Right lobe of liver (tissue), 4 donors: ENCODE results near the gene ANKRD53.

Source experiments
- POLR2A ChIP-seq: fragments of 450-650 bp; IDR thresholded peaks from one replicate; pipeline ENCODE4 v1.6.1; 2017; ENCODE audit warnings: antibody characterized with exemption, mild to moderate bottlenecking
- TF ChIP-seq, protein P1 (sequence below), 4 donors: fragments of 200-600 bp in 3 of 4; fragments of 450-650 bp in 1 of 4; IDR thresholded peaks; one replicate each; pipeline versions ENCODE4 v1.5.1 to v1.8.0; 2016 to 2022; ENCODE audit warnings: antibody characterized with exemption in 4 of 4, mild to moderate bottlenecking in 2 of 4
- donor health status: DM: no; HTN: no; CAD: no.
- donor health status: DM: no; HTN: no; CAD: no.
- donor health status: DM: no; HTN: yes; CAD: no.

DNA sequence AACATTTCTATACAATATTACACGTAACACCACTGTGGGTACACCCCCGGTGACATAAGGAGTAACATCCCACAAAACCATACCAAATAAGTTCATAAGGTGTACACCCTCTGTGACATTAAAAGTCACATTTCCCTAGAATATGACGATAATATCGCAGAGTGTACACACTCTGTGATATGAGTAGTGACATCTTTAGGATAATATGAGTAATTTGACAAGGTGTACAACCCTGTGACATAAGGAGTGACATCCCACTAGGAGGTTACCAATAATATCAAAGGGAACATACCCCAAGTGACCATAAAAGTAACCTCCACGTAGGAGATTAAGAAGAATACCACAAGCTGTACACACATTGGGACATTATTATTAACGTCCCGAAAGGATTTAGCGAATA, 40.2 kb downstream of the ANKRD53 start:
- TF ChIP-seq, protein P1, sequence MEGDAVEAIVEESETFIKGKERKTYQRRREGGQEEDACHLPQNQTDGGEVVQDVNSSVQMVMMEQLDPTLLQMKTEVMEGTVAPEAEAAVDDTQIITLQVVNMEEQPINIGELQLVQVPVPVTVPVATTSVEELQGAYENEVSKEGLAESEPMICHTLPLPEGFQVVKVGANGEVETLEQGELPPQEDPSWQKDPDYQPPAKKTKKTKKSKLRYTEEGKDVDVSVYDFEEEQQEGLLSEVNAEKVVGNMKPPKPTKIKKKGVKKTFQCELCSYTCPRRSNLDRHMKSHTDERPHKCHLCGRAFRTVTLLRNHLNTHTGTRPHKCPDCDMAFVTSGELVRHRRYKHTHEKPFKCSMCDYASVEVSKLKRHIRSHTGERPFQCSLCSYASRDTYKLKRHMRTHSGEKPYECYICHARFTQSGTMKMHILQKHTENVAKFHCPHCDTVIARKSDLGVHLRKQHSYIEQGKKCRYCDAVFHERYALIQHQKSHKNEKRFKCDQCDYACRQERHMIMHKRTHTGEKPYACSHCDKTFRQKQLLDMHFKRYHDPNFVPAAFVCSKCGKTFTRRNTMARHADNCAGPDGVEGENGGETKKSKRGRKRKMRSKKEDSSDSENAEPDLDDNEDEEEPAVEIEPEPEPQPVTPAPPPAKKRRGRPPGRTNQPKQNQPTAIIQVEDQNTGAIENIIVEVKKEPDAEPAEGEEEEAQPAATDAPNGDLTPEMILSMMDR (IDR thresholded peaks at IDR 0.05): no peak
- TF ChIP-seq POLR2A: no peak
